Activated CD8-positive, alpha-beta memory T cell treated with anti-CD3 and anti-CD28 coated beads, Interleukin-2, amount 50 U/mL, for 24 hours (primary cell): ENCODE results near the gene MED4.

ENCODE experiments used
- DNase-seq: peaks from one replicate; pipeline ENCODE4 v3.0.0-alpha.2; 2020; ENCODE audit errors: extremely low read depth

The MED4 gene

DNA sequence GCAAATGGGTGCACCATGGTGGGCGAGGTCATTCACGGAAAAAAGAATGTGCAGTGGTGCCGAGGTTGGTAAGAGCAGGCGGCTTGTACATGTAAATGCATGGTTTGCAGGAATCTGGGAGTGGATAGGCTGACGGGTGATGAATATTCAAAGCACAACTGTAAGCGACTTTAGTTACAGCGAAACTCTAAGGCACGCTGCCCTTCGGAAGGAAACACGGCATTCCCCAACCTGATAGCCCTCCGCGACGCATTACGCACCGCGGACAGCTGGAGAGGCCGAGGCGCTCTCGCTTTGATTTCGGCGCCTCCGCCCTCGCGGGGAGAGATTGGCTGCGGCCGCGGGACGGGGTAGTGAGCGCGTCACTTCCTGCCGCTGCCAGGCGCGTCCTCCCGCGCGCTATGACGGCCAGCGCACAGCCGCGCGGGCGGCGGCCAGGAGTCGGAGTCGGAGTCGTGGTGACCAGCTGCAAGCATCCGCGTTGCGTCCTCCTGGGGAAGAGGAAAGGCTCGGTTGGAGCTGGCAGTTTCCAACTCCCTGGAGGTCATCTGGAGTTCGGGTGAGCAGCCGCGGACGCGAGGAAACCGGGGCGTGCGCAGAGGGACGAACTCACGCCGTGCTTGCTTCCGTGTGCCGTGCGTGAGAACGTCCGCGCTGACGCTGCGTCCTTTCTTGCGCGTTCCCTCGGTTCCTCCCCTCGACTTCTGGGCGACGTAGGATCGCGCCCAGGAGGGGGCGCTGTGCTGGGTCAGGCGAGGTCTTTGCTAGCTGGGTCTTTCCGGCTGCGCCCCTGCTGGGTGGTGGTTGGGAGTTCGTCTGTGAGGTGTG is 57.3 kb downstream of the MED4 start, which contains the start of gene NUDT15:
NUDT15 (plus strand) TSS at position 381 of the 828 bp plus-strand sequence; CDS start at position 402, 21 bp downstream.
- peak; percentile 83 for DNase-seq

DNA sequence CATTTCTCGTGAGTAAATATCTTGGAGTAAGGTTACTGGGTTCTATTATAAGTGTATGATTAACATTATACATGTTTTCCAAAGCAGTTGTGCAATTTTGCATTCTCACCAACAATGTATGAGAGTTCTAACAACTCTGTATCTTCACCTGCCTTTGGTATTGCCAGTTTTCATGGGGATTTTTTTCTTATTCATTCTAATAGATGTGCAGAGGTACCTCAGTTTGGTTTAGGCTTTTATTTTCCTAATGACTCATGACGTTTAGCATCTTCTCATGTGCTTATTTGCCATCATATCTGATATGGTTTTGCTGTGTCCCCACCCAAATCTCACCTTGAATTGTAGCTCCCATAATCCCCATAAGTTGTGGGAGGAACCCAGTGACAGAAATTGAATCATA is 65.0 kb downstream of the MED4 start:
- no peak for DNase-seq

DNA sequence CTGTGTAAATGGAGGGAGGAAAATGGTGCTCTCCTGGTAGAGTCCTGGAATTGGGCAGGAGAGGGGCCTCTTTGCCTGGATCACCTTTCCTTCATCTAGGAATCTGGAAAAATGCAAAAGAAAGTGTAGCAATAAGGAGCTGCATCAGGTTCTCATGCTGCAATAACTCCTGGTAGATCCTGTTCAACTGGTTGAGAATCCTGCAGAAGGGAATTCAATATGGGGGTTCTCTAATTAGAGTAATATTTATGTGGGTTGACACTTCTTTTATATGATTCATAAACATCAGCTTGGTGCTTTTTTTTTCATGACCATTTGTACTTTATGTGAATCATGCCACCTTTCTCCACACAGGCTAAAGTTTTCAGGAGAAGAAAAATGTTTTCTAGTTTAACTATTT is 66.8 kb downstream of the MED4 start:
- DNase-seq = no peak
